HG03045 (cell line): ENCODE results near the gene CCDC182.

Experiments used
- ATAC-seq: cut with Tn5 transposase; IDR thresholded peaks from one replicate; pipeline ENCODE4 v1.9.1; 2021; ENCODE audit warnings: mild to moderate bottlenecking, moderate library complexity; ENCODE audit not compliant: unreplicated experiment

CCDC182 gene

GRCh38 chr17:57757735-57758134, 12.6 kb upstream of the CCDC182 start:
- no peak for ATAC-seq

- no peak for ATAC-seq
These were observed 11.9 kb upstream of the CCDC182 start for GRCh38 chr17:57756951-57757350.

GRCh38 chr17:57755480-57756070, 10.5 kb upstream of the CCDC182 start:
- ATAC-seq = no peak

GRCh38 chr17:57752031-57752905, 7.2 kb upstream of the CCDC182 start:
- ATAC-seq = no peak

GRCh38 chr17:57751348-57751971, 6.4 kb upstream of the CCDC182 start:
- no peak for ATAC-seq

GRCh38 chr17:57750895-57751294, 5.8 kb upstream of the CCDC182 start:
- no peak for ATAC-seq

GRCh38 chr17:57750109-57750871, 5.2 kb upstream of the CCDC182 start:
- ATAC-seq = no peak

- ATAC-seq = no peak
These were observed 4.6 kb upstream of the CCDC182 start for GRCh38 chr17:57749701-57750100.

GRCh38 chr17:57747221-57748017, 2.3 kb upstream of the CCDC182 start:
- ATAC-seq = no peak

- ATAC-seq = no peak
These were observed 1.1 kb upstream of the CCDC182 start for GRCh38 chr17:57746221-57746620.

GRCh38 chr17:57744195-57745170, 616 bp downstream of the CCDC182 start:
- ATAC-seq = no peak

- no peak for ATAC-seq
These were observed 4.9 kb downstream of the CCDC182 start for GRCh38 chr17:57740235-57740528.

GRCh38 chr17:57739402-57740234, 5.5 kb downstream of the CCDC182 start:
- no peak for ATAC-seq

GRCh38 chr17:57737450-57737849, 7.6 kb downstream of the CCDC182 start:
- no peak for ATAC-seq

- no peak for ATAC-seq
These were observed 9.4 kb downstream of the CCDC182 start for GRCh38 chr17:57735707-57736106.

- ATAC-seq = no peak
These were observed 9.9 kb downstream of the CCDC182 start for GRCh38 chr17:57735230-57735629.

- ATAC-seq = no peak
These were observed 12.0 kb downstream of the CCDC182 start for GRCh38 chr17:57733085-57733484.

- ATAC-seq = no peak
These were observed 13.0 kb downstream of the CCDC182 start for GRCh38 chr17:57732062-57732461.
